GM21529 (cell line): Measurements from ENCODE around the gene OMG.
"Not testable (repeated sequence)": the region's sequence is repeated elsewhere in the genome, so short reads cannot be mapped to it uniquely, and the experiment has no call there.

Source experiments
- ATAC-seq: cut with Tn5 transposase; IDR thresholded peaks from one replicate; pipeline ENCODE4 v1.9.1; 2021; ENCODE audit not compliant: unreplicated experiment

OMG gene

GRCh38 chr17:31266042-31266441 is 31.0 kb downstream of the OMG start:
- ATAC-seq: no peak

DNA sequence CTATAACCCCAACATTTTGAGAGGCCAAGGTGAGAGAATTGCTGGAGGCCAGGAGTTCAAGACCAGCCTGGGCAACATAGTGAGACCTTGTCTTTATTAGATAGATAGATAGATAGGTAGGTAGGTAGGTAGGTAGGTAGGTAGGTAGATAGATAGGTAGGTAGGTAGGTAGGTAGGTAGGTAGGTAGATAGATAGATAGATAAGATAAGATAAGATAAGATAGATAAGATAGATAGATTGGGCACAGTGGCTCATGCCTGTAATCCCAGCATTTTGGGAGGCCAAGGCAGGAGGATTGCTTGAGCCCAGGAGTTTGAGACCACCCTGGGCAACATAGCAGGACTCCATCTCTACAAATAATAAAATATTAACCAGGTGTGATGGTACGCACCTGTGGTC is 34.1 kb downstream of the OMG start:
- not testable (repeated sequence) for ATAC-seq

DNA sequence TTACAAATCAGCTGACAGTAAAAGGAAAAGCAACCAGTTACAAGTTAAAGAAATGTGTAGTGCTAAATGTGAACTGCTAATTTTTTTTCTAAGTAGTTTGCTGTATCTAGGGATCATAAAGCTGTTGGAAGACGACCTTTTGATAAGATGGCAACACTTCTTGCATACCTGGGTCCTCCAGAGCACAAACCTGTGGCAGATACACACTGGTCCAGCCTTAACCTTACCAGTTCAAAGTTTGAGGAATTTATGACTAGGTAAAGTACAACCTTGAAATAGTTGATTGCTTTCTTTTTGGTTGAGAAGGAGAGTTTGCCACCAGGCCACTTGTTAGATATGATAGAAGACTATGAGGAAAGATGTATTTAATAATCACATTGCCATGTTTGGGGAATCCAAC is 35.4 kb downstream of the OMG start:
- ATAC-seq: no peak

- no peak for ATAC-seq
Measured at GRCh38 chr17:31260151-31260550, 36.9 kb downstream of the OMG start.

DNA sequence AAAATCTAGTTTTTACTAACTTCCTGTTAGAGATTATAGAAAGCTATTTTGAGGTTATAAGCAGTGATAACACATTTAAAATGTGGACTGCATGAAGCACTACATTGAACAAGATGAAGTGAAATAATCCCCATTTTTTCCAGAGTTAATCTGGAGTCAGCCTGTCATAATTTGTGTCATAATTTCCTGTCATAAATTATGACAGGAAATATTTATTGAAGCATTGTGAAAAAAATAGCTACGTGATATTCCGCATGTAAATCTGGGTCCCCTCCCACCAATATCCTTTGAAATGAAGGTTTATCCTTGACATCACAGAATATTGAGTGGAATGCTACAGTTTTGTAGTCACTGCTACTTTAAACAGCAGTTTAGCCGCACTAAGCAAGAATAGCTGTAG is 40.1 kb downstream of the OMG start:
- no peak for ATAC-seq

GRCh38 chr17:31254654-31255053 is 42.4 kb downstream of the OMG start:
- ATAC-seq: no peak

DNA sequence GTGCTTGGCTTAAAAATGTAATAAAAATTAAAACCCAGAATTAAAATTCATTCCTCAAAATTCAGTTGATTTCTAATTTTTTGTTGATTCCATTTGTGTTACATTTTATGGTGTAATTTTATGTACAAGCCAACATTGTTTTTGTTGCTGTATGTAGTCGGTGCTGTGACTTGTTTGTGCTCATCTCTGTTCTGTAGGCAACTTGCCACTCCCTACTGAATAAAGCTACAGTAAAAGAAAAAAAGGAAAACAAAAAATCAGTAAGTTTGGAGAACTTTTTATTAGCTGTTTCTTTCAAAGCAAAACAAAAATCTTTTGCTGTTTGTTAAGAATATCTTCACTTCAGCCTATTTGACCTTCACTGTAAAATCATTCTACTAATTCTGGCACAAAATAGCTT is 44.3 kb downstream of the OMG start:
- no peak for ATAC-seq

GRCh38 chr17:31251970-31252328 is 45.1 kb downstream of the OMG start:
- ATAC-seq: no peak

DNA sequence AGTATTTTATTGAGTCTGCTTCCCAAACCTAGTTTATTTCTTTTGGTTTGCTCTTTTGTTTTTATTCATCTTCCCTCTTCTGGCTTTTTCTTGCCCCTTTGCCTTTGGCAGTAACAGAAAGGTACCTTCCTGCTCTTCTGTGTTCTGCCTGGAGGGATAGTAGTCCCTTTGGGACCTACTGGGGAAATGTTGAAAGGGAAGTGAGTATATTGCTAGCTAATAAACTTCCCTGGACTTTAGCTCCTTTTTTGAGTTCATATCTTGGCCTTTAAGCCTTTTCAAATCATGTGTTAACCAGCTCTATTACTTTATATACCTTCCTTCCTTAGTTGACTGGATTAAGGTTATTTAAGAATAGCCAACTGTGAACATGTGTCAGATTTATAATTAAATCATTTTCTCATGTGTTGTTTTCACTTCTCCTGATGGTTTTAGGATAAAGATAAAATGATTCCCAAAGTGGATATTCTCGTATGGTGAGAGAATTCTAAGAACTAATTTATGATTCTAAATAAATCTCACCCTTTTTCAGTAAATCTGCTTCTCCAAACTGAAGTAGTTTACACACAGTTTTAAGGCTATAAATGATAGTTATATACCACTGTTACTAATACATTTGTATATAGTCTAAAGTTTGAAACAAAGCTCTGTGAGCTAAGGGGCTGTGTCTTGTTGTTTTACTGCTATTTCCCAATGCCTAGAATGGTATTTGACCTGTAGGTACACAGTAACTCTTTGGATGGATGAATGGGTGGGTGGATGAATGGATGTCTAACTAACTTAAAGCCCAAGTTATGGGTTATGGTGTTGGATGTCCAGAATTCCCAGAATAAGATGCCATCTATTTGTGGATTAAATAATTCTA is 45.7 kb downstream of the OMG start:
- ATAC-seq: no peak

DNA sequence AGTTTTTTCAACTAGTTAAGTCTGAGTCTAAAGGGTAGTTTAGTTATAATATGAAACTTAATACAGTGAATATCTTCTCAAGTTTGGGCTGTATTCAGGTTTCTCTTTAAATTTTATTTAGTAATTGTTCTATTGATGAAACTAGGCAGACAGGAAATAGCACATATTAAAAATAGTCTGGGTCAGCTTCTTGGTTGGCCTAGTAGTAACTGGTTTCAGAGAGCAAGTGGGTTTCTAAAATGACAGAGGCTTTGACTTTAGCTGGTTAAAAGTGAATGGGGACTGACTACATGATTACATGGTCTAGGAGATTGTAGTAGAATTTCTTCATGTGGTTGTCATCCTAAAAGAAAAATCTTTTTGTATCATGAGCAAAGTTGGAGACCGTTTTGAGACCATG is 46.8 kb downstream of the OMG start:
- peak; percentile 47 for ATAC-seq

DNA sequence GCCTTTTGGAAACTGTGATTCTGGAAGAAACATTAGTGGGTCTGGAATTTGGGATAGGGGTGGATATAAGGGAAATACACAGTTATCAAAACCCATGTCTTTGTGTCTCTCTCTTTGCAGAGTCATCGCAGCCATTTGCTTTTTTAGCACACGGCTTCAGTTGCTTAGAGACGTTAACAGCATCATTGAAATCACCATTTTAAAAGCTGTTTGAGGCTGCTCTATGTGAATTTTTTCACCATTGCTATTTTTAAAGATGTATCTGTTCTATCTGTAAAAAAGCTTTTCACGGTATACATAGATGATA is 47.3 kb downstream of the OMG start:
- no peak for ATAC-seq

- no peak for ATAC-seq
Measured at GRCh38 chr17:31248986-31249834, 47.8 kb downstream of the OMG start.
